DND-41 (cell line): ENCODE results near the gene MEX3B.

Experiments used
- ATAC-seq: fragments of 200-7000 bp; cut with Tn5 transposase; 3 replicates; pipeline ENCODE4 v1.9.1; 2021; ENCODE audit warnings: low read depth; ENCODE audit not compliant: insufficient read depth
- DNase-seq: peaks from one replicate; pipeline ENCODE4 v3.0.0-alpha.2; 2020
- H2AFZ ChIP-seq: 2 replicates; pipeline ENCODE4 v1.6.0; 2012; ENCODE audit warnings: low read depth, low read length
- H3K27ac ChIP-seq: 2 replicates; pipeline ENCODE4 v1.5.1; 2012; ENCODE audit warnings: low read length, inconsistent platforms
- H3K27me3 ChIP-seq: fragments of 200-600 bp; sonication (generic); 2 replicates; pipeline ENCODE4 v1.6.0; 2012; ENCODE audit warnings: low read length, mild to moderate bottlenecking, inconsistent platforms; ENCODE audit not compliant: insufficient read depth, poor library complexity
- H3K36me3 ChIP-seq: 2 replicates; pipeline ENCODE4 v1.5.1; 2012; ENCODE audit warnings: low read length, inconsistent platforms; ENCODE audit not compliant: insufficient read depth
- H3K4me1 ChIP-seq: 2 replicates; pipeline ENCODE4 v1.5.1; 2012; ENCODE audit warnings: mild to moderate bottlenecking, low read length; ENCODE audit not compliant: insufficient read depth
- H3K4me2 ChIP-seq: 2 replicates; pipeline ENCODE4 v1.6.0; 2012; ENCODE audit warnings: mild to moderate bottlenecking, moderate library complexity, low read length, inconsistent platforms; ENCODE audit not compliant: insufficient read depth
- H3K4me3 ChIP-seq, 2 experiments: fragments of 200-600 bp in 1 of 2; shearing (Covaris generic) in 1 of 2; 2 replicates each; pipeline ENCODE4 v1.5.1; 2012 to 2016; ENCODE audit warnings: inconsistent platforms in 2 of 2, low read length in 2 of 2, mild to moderate bottlenecking in 2 of 2, low read depth in 1 of 2, moderate library complexity in 1 of 2
- H3K79me2 ChIP-seq: 2 replicates; pipeline ENCODE4 v1.6.0; 2012; ENCODE audit warnings: low read length, inconsistent platforms; ENCODE audit not compliant: insufficient read depth
- H3K9ac ChIP-seq: 2 replicates; pipeline ENCODE4 v1.6.0; 2012; ENCODE audit warnings: low read depth, mild to moderate bottlenecking, inconsistent platforms, low read length, moderate library complexity
- H3K9me3 ChIP-seq: 2 replicates; pipeline ENCODE4 v1.5.1; 2012; ENCODE audit warnings: low read length, moderate library complexity, mild to moderate bottlenecking, inconsistent platforms; ENCODE audit not compliant: insufficient read depth, severe bottlenecking
- H4K20me1 ChIP-seq: 2 replicates; pipeline ENCODE4 v1.6.0; 2012; ENCODE audit warnings: low read length; ENCODE audit not compliant: insufficient read depth
- EZH2 ChIP-seq: IDR thresholded peaks from 3 replicates; pipeline ENCODE4 v1.6.1; 2012; ENCODE audit warnings: borderline replicate concordance, low read depth, mild to moderate bottlenecking, moderate library complexity, low read length, inconsistent platforms; ENCODE audit not compliant: severe bottlenecking
- TF ChIP-seq, protein P1 (sequence below): IDR thresholded peaks from 2 replicates; pipeline ENCODE4 v1.5.1; 2012; ENCODE audit warnings: borderline replicate concordance, low read length, moderate library complexity, mild to moderate bottlenecking; ENCODE audit not compliant: poor library complexity, severe bottlenecking; ENCODE audit errors: extremely low read depth

The MEX3B gene

GRCh38 chr15:82046666-82047452 lies 1.0 kb upstream of the MEX3B start:
- Histone ChIP-seq H3K9ac (peak overlapping the region; percentile 99), H3K27me3 (peaks cover 16% of the 10 kb centered on the region), H3K4me1 (peaks cover 30% of the 10 kb centered on the region), H3K4me2 (peak overlapping the region; percentile 72), H3K79me2 (peaks cover 18% of the 10 kb centered on the region), H3K27ac (peak overlapping the region; percentile 98), H4K20me1 (peaks cover 18% of the 10 kb centered on the region), H3K9me3 (no peaks in the 10 kb centered on the region), H3K36me3 (peaks cover 13% of the 10 kb centered on the region), H2AFZ (peak overlapping the region; percentile 98), H3K4me3 (peak overlapping the region; percentile 84 to 88)
- no peak for TF ChIP-seq EZH2
- TF ChIP-seq, protein P1, sequence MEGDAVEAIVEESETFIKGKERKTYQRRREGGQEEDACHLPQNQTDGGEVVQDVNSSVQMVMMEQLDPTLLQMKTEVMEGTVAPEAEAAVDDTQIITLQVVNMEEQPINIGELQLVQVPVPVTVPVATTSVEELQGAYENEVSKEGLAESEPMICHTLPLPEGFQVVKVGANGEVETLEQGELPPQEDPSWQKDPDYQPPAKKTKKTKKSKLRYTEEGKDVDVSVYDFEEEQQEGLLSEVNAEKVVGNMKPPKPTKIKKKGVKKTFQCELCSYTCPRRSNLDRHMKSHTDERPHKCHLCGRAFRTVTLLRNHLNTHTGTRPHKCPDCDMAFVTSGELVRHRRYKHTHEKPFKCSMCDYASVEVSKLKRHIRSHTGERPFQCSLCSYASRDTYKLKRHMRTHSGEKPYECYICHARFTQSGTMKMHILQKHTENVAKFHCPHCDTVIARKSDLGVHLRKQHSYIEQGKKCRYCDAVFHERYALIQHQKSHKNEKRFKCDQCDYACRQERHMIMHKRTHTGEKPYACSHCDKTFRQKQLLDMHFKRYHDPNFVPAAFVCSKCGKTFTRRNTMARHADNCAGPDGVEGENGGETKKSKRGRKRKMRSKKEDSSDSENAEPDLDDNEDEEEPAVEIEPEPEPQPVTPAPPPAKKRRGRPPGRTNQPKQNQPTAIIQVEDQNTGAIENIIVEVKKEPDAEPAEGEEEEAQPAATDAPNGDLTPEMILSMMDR, result peak; percentile 77
- ATAC-seq (peak; percentile 71), DNase-seq (peak; percentile 95)

DNA sequence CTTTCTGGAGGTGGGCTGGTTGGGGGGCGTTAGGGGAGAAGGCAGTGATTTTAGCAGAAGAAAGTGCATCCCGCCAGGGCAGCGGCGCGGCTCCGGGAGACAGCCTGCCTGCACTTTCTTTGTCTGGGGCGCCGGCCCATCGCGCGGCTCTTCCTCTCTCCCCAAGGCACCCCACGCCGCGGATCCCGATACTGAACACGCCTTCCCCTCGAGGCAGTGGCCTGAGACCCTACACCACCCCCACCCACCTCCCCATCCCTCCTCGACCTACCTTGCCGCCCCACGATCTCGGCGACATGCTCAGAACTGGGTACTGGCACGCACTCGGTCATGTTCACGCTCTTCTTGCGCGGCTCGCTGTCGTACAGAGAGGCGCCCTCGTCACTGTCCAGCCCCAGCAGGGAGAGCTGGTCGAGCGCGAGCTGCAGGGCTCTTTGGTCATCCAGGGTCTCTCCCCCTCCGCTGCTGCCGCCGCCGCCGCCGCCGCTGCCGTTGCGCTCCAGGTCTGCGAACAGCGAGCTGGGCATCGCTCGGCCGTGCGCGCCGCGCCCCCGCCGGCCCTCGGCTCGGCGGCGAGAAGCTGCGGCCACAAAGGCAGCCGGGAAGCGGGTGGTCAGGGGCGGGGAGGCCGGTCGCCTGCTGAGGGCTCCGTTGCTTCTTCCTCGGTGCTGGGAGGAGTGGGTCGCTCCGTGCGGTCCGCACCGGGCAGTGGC lies 483 bp downstream of the MEX3B start:
- Histone ChIP-seq H3K9ac (peak overlapping the region; percentile 89), H3K9me3 (no peaks in the 10 kb centered on the region), H2AFZ (peak overlapping the region; percentile 90), H3K27me3 (peaks cover 16% of the 10 kb centered on the region), H3K4me3 (peak overlapping the region; percentile 89 to 96), H4K20me1 (peaks cover 18% of the 10 kb centered on the region), H3K79me2 (peaks cover 18% of the 10 kb centered on the region), H3K4me2 (peak overlapping the region; percentile 95), H3K27ac (peak overlapping the region; percentile 81), H3K36me3 (peaks cover 13% of the 10 kb centered on the region), H3K4me1 (peaks cover 30% of the 10 kb centered on the region)
- DNase-seq, result peak; percentile 32
- peak; percentile 5; the same call in 2 of the 3 replicates for ATAC-seq
- TF ChIP-seq, protein P1, result no peak
- no peak for TF ChIP-seq EZH2

GRCh38 chr15:82044373-82045178 lies 1.2 kb downstream of the MEX3B start:
- peak overlapping the region; percentile 89 for H3K9ac ChIP-seq
- DNase-seq (peak; percentile 8), ATAC-seq (no peak)
- no peaks in the 10 kb centered on the region for H3K9me3 ChIP-seq
- peak overlapping the region; percentile 95 for H3K4me2 ChIP-seq
- H3K27me3 ChIP-seq, result peaks cover 16% of the 10 kb centered on the region
- H3K36me3 ChIP-seq, result peaks cover 13% of the 10 kb centered on the region
- peak overlapping the region; percentile 81; the same call in 1 of the 2 replicates for H3K27ac ChIP-seq
- peak overlapping the region; percentile 90 for H2AFZ ChIP-seq
- TF ChIP-seq, protein P1, result no peak
- TF ChIP-seq EZH2, result no peak
- peak overlapping the region; percentile 89 to 96 for H3K4me3 ChIP-seq
- peaks cover 18% of the 10 kb centered on the region for H4K20me1 ChIP-seq
- peaks cover 30% of the 10 kb centered on the region for H3K4me1 ChIP-seq
- peaks cover 18% of the 10 kb centered on the region for H3K79me2 ChIP-seq
